ENCODE measurements around the gene HNRNPH2. TPM values are rescaled to one million over a fixed set of nuclear protein-coding genes. Genes with fewer than 3 reads are reported as not detected.

The HNRNPH2 gene
- total RNA-seq: 10 to 100 TPM; 33.8 to 58.1 (median 43.3) TPM

DNA sequence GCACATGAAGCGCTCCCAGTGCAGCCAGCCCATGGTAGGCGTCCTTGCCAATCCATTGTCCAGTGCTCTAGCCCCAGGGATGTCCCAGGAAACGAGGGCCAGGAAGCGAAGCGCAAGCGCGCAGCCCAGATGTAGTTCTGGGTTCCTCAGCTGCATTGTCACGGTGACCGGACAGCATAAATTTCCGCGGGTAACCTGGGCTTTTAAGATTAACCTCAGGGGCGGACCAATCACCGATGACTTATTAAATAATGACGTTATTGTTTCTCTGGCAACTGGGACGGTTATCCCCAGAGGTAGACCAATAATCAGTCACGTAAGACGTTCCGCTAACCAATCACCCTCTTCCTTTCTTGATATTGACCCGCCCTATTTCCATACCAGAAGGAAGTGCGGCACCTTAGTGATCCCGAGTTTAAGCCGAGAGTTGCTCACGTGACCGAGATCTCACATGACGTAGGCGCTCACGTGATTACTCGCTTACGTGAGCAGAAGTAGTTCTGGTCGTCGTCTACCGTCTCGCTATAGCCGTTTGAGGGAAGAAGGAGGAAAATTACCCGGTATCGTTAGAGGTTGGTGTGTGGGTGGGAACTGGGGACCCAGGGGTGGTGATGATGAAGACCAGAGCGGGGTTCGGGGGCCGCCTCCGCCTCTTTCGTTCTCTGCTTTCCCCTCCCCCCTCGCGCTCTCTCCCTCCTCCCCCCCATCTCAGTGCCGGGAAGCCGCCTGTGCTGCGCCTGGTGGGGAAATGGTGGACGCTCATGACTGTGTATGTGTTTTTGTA is at the start of gene HNRNPH2, which contains the start of gene GLA:
Gene HNRNPH2, plus strand, starts transcription at position 475 of the 784 bp plus-strand sequence. CDS start 3,767 bp downstream, outside the sequence.
Gene GLA, minus strand, starts transcription at position 178 of the 784 bp plus-strand sequence. Its CDS starts 22 bp downstream, at position 156.
- Histone ChIP-seq H3K27ac (peak within 1 kb of the TSS; percentile 89 to 96 (median 94)), H3K9me3 (no peaks in the 10 kb centered on the region), H3K4me3 (peak within 1 kb of the TSS; percentile 69 to 83 (median 70)), H3K4me1 (peaks cover 20 to 24% of the 10 kb centered on the region in 2 donors), H3K36me3 (peaks cover 0 to under 1% of the 10 kb centered on the region in 2 donors), H3K27me3 (no peaks in the 10 kb centered on the region)
- peak; percentile 89 to 95 for DNase-seq
- in situ Hi-C loops (cut with MboI; ENCODE audit: low sequenced_read_pairs in 4 of 4): loop anchor here in 2 of 4 donors (25.0 kb wide), 2 partner anchors 379 to 529 kb away; partner anchors contain the start of gene ZMAT1 (in 1 of the 2)
- peak; percentile 78 to 83 for TF ChIP-seq POLR2A (IDR thresholded peaks at IDR 0.05)
- TF ChIP-seq, protein P1, sequence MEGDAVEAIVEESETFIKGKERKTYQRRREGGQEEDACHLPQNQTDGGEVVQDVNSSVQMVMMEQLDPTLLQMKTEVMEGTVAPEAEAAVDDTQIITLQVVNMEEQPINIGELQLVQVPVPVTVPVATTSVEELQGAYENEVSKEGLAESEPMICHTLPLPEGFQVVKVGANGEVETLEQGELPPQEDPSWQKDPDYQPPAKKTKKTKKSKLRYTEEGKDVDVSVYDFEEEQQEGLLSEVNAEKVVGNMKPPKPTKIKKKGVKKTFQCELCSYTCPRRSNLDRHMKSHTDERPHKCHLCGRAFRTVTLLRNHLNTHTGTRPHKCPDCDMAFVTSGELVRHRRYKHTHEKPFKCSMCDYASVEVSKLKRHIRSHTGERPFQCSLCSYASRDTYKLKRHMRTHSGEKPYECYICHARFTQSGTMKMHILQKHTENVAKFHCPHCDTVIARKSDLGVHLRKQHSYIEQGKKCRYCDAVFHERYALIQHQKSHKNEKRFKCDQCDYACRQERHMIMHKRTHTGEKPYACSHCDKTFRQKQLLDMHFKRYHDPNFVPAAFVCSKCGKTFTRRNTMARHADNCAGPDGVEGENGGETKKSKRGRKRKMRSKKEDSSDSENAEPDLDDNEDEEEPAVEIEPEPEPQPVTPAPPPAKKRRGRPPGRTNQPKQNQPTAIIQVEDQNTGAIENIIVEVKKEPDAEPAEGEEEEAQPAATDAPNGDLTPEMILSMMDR (IDR thresholded peaks at IDR 0.05 in 4 of 5, conservative IDR thresholded peaks at IDR 0.05 in 1 of 5): peak in 2 of 5 experiments; percentile 6 to 25
- intact Hi-C loops (cut with DNase I; ENCODE audit: low total_unique reads): loop anchor here (2.0 to 5.0 kb wide), 2 partner anchors 17 to 209 kb away; partner anchors contain the start of genes ARMCX6 and RPL36A
- peak; percentile 98 to 99 for ATAC-seq

GRCh38 chrX:101359966-101360365 is 48.1 kb upstream of the HNRNPH2 start:
- ATAC-seq (no peak), DNase-seq (no peak)
- no peaks in the 10 kb centered on the region for H3K4me1 ChIP-seq
- intact Hi-C loops (cut with DNase I; ENCODE audit: low total_unique reads): no loop called here
- peaks cover 0 to 5% (median 0%) of the 10 kb centered on the region in 3 donors for H3K27me3 ChIP-seq
- H3K4me3 ChIP-seq: no peak overlapping the region
- no peaks in the 10 kb centered on the region for H3K9me3 ChIP-seq
- in situ Hi-C loops (cut with MboI; ENCODE audit: low sequenced_read_pairs in 4 of 4): no loop called here
- H3K27ac ChIP-seq: no peak overlapping the region
- TF ChIP-seq, protein P1 (IDR thresholded peaks at IDR 0.05 in 4 of 5, conservative IDR thresholded peaks at IDR 0.05 in 1 of 5): no peak
- H3K36me3 ChIP-seq: no peaks in the 10 kb centered on the region

DNA sequence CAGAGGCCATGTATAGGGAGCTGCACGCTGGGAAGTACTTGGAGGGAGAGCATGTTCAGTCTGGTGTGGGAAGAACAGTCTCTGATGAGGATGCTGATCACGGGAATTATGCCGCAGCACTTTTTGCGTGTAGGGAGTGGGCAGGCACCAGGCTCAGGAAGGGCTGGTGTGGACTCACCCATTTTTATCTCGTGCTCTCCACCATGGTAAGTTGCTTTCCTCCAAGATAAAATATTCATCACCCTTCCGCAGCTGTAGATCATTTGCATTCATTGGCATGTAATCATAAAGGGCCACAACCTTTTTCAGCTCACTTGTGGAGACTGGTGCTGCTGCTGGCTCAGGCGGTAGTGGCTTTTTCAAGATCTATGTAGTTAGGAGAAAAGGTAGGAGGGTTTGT is 47.6 kb upstream of the HNRNPH2 start:
- no peak for DNase-seq
- in situ Hi-C loops (cut with MboI; ENCODE audit: low sequenced_read_pairs in 4 of 4) (no loop called here), intact Hi-C loops (cut with DNase I; ENCODE audit: low total_unique reads) (no loop called here)
- Histone ChIP-seq H3K9me3 (no peaks in the 10 kb centered on the region), H3K4me3 (no peak overlapping the region), H3K36me3 (no peaks in the 10 kb centered on the region), H3K27ac (no peak overlapping the region), H3K4me1 (no peaks in the 10 kb centered on the region), H3K27me3 (peaks cover 0 to 5% (median 0%) of the 10 kb centered on the region in 3 donors)
- TF ChIP-seq, protein P1 (IDR thresholded peaks at IDR 0.05 in 4 of 5, conservative IDR thresholded peaks at IDR 0.05 in 1 of 5): no peak
- TF ChIP-seq POLR2A (IDR thresholded peaks at IDR 0.05): no peak
- no peak for ATAC-seq

GRCh38 chrX:101362116-101362515 is 45.9 kb upstream of the HNRNPH2 start:
- Histone ChIP-seq H3K4me1 (no peaks in the 10 kb centered on the region), H3K27me3 (peaks cover 0 to 3% (median 0%) of the 10 kb centered on the region in 3 donors), H3K27ac (no peak overlapping the region), H3K36me3 (no peaks in the 10 kb centered on the region), H3K4me3 (no peak overlapping the region), H3K9me3 (no peaks in the 10 kb centered on the region)
- no peak for ATAC-seq
- intact Hi-C loops (cut with DNase I; ENCODE audit: low total_unique reads): no loop called here
- TF ChIP-seq, protein P1 (IDR thresholded peaks at IDR 0.05 in 4 of 5, conservative IDR thresholded peaks at IDR 0.05 in 1 of 5): no peak
- no peak for TF ChIP-seq POLR2A (IDR thresholded peaks at IDR 0.05)
- in situ Hi-C loops (cut with MboI; ENCODE audit: low sequenced_read_pairs in 4 of 4): no loop called here
- DNase-seq: no peak
